ENCODE measurements around the gene CDC45. TPM values are rescaled to one million over a fixed set of nuclear protein-coding genes. Genes with fewer than 3 reads are reported as not detected.
A peak's percentile ranks its signal among the peaks of the same experiment; 100 is the strongest.

CDC45 gene
- total RNA-seq, 1 donor from 2014 or later = 2.2 TPM

GRCh38 chr22:19488884-19489843 is 9.4 kb downstream of the CDC45 start:
- no peak overlapping the region for H3K4me3 Mint-ChIP-seq (ENCODE audit: unreplicated experiment)
- H3K4me1 Mint-ChIP-seq (ENCODE audit: low read depth) = peaks cover 4% of the 10 kb centered on the region
- H3K27ac Mint-ChIP-seq (ENCODE audit: unreplicated experiment) = no peak overlapping the region
- no peak for DNase-seq (ENCODE audit: low spot score)
- H3K27me3 Mint-ChIP-seq (ENCODE audit: low read depth) = no peaks in the 10 kb centered on the region
- TF ChIP-seq CTCF (IDR thresholded peaks at IDR 0.05) = peak; percentile 66
- H3K36me3 Mint-ChIP-seq (ENCODE audit: low read depth) = peaks cover 3% of the 10 kb centered on the region
- no peaks in the 10 kb centered on the region for H3K9me3 Mint-ChIP-seq (ENCODE audit: low read depth)

GRCh38 chr22:19490628-19491230 is 11.0 kb downstream of the CDC45 start:
- peaks cover 3% of the 10 kb centered on the region for H3K36me3 Mint-ChIP-seq (ENCODE audit: low read depth)

GRCh38 chr22:19492504-19493174 is 12.9 kb downstream of the CDC45 start:
- Mint-ChIP-seq H3K27ac (ENCODE audit: unreplicated experiment) (no peak overlapping the region), H3K9me3 (ENCODE audit: low read depth) (no peaks in the 10 kb centered on the region), H3K27me3 (ENCODE audit: low read depth) (no peaks in the 10 kb centered on the region), H3K4me1 (ENCODE audit: low read depth) (peaks cover 14% of the 10 kb centered on the region), H3K4me3 (ENCODE audit: unreplicated experiment) (no peak overlapping the region), H3K36me3 (ENCODE audit: low read depth) (peaks cover 3% of the 10 kb centered on the region)
- TF ChIP-seq CTCF (IDR thresholded peaks at IDR 0.05) = no peak
- no peak for DNase-seq (ENCODE audit: low spot score)

More at GRCh38 chr22:19490628-19491230, 11.0 kb downstream of the CDC45 start:
- H3K4me1 Mint-ChIP-seq (ENCODE audit: low read depth) = peaks cover 4% of the 10 kb centered on the region
- H3K27me3 Mint-ChIP-seq (ENCODE audit: low read depth) = no peaks in the 10 kb centered on the region
- no peaks in the 10 kb centered on the region for H3K9me3 Mint-ChIP-seq (ENCODE audit: low read depth)
- no peak for TF ChIP-seq CTCF (IDR thresholded peaks at IDR 0.05)
- no peak for DNase-seq (ENCODE audit: low spot score)
- no peak overlapping the region for H3K4me3 Mint-ChIP-seq (ENCODE audit: unreplicated experiment)
- H3K27ac Mint-ChIP-seq (ENCODE audit: unreplicated experiment) = no peak overlapping the region

- Mint-ChIP-seq H3K27ac (ENCODE audit: unreplicated experiment) (no peak overlapping the region), H3K27me3 (ENCODE audit: low read depth) (no peaks in the 10 kb centered on the region), H3K4me3 (ENCODE audit: unreplicated experiment) (no peak overlapping the region), H3K9me3 (ENCODE audit: low read depth) (no peaks in the 10 kb centered on the region), H3K36me3 (ENCODE audit: low read depth) (peaks cover 3% of the 10 kb centered on the region), H3K4me1 (ENCODE audit: low read depth) (peaks cover 14% of the 10 kb centered on the region)
- DNase-seq (ENCODE audit: low spot score) = no peak
- no peak for TF ChIP-seq CTCF (IDR thresholded peaks at IDR 0.05)
These were observed 14.4 kb downstream of the CDC45 start for GRCh38 chr22:19494001-19494560.

Measured in chondrocyte (in vitro differentiated cells).